Heart left ventricle (tissue), 13 donors: ENCODE results near the gene C12orf57.

Experiments used
- CTCF ChIP-seq, 12 donors: fragments of 200-600 bp; sonication (generic) in 4 of 12; IDR thresholded peaks; one replicate each; pipeline versions ENCODE4 v1.5.0 to v1.8.0; 2018 to 2022; ENCODE audit warnings: antibody characterized with exemption in 12 of 12, mild to moderate bottlenecking in 5 of 12
- POLR2A ChIP-seq, 2 donors: fragments of 450-650 bp; IDR thresholded peaks; one replicate each; pipeline ENCODE4 v1.6.1; 2017; ENCODE audit warnings: antibody characterized with exemption in 2 of 2, mild to moderate bottlenecking in 2 of 2, moderate library complexity in 2 of 2
- donor health status: ischemic (EF 13 %, LVEDD 7.1; RV severe dilation, severe dysfunction).
- donor health status: DM: no; HTN: yes; CAD: no.
- donor health status: DM: no; HTN: no; CAD: no.
- donor health status: ischemic (EF 25% LVEDD 6.9; RV normal size, moderate dysfunction).
- donor health status: ischemic (EF 25% LVEDD 5.7; RV mildly dilated, moderate dysfunction).
- donor health status: ischemic (EF 35%, LVEDD 5.7; RV mildly dilated, moderate dysfunction).
- donor health status: nonischemic (EF 11% LVEDD 7.7; RV severe dilation, severe dysfunction).
- donor health status: DM: yes; HTN: yes; CAD: no.
- donor health status: PGD.
- donor health status: ischemic (EF 29% LVEDD 5.4; RV normal size, mild dysfunction).
- donor health status: nonischemic (EF 23%, LVEDD 6.1; RV moderate dilation, normal function).

- TF ChIP-seq CTCF (IDR thresholded peaks at IDR 0.05), result no peak
- TF ChIP-seq POLR2A (IDR thresholded peaks at IDR 0.05), result no peak
Measured at GRCh38 chr12:6928022-6928702, 15.7 kb upstream of the C12orf57 start.
